H1 (cell line): ENCODE measurements around the gene C22orf42. TPM values are rescaled to one million over a fixed set of nuclear protein-coding genes. Genes with fewer than 3 reads are reported as not detected.

Source experiments
- CTCF ChIA-PET: fragments of 300-600 bp; sonication (Branson Sonifier 250); formaldehyde crosslinking; loops from one replicate; lab custom pipeline; 2021; ENCODE audit not compliant: partially characterized antibody; lab: Charles Lee
- POLR2A ChIA-PET: fragments of 300-600 bp; sonication (Branson Sonifier 250); formaldehyde crosslinking; loops from one replicate; lab custom pipeline; 2021; ENCODE audit warnings: inconsistent platforms; ENCODE audit not compliant: partially characterized antibody; lab: Charles Lee
- DNase-seq, 2 experiments: peaks; one replicate each; pipeline versions ENCODE4 v3.0.0 to v3.0.0-alpha.2; 2010 to 2022; ENCODE audit warnings: low spot score in 2 of 2, low read depth in 1 of 2, mixed read lengths in 1 of 2
- FAIRE-seq: peaks from 2 replicates; lab custom pipeline; 2011; peaks lifted over from hg19 to GRCh38; lab: Jason Lieb, UNC
- H2AFZ ChIP-seq: 2 replicates; pipeline ENCODE4 v1.8.1; 2012; ENCODE audit warnings: low read length, inconsistent platforms
- H2AK5ac ChIP-seq: 2 replicates; pipeline ENCODE4 v1.6.1; 2013; ENCODE audit warnings: low read depth, low read length
- H2BK120ac ChIP-seq: replicated peaks from 2 replicates; pipeline ENCODE3; 2013; ENCODE audit warnings: low read depth, low read length, inconsistent platforms
- H2BK12ac ChIP-seq: 2 replicates; pipeline ENCODE4 v1.6.1; 2013; ENCODE audit warnings: low read depth, low read length
- H2BK15ac ChIP-seq: 2 replicates; pipeline ENCODE4 v1.6.1; 2013; ENCODE audit warnings: low read length
- H2BK20ac ChIP-seq: 2 replicates; pipeline ENCODE4 v1.6.1; 2013; ENCODE audit warnings: low read length
- H2BK5ac ChIP-seq: 2 replicates; pipeline ENCODE4 v1.6.1; 2013; ENCODE audit warnings: low read depth, low read length
- H3K14ac ChIP-seq: 2 replicates; pipeline ENCODE4 v1.6.1; 2013; ENCODE audit warnings: inconsistent platforms; ENCODE audit not compliant: insufficient read length
- H3K18ac ChIP-seq: 2 replicates; pipeline ENCODE4 v1.6.1; 2013; ENCODE audit warnings: low read length; ENCODE audit errors: extremely low read depth
- H3K23ac ChIP-seq: 2 replicates; pipeline ENCODE4 v1.6.1; 2013; ENCODE audit warnings: inconsistent platforms; ENCODE audit not compliant: insufficient read length
- H3K23me2 ChIP-seq: 2 replicates; pipeline ENCODE4 v1.6.1; 2013; ENCODE audit warnings: low read depth, low read length
- H3K27ac ChIP-seq: 2 replicates; pipeline ENCODE4 v1.6.1; 2011; ENCODE audit warnings: low read depth, low read length, inconsistent platforms
- H3K27me3 ChIP-seq, 4 experiments: replicated peaks in 1 of 4; 1 replicate in 1 of 4; 2 replicates in 3 of 4; pipeline versions ENCODE4 v1.6.1 to v1.8.1; 2011 to 2013; ENCODE audit warnings: low read length in 3 of 4, mild to moderate bottlenecking in 3 of 4, inconsistent platforms in 2 of 4, mixed read lengths in 2 of 4, moderate library complexity in 1 of 4; ENCODE audit not compliant: control insufficient read depth in 3 of 4, insufficient read depth in 3 of 4; ENCODE audit errors: extremely low read depth in 1 of 4
- H3K36me3 ChIP-seq, 4 experiments: 2 replicates each; pipeline versions ENCODE4 v1.6.1 to v1.8.1; 2011 to 2013; ENCODE audit warnings: mild to moderate bottlenecking in 4 of 4, low read length in 3 of 4, moderate library complexity in 2 of 4, control low read depth in 1 of 4, inconsistent platforms in 1 of 4; ENCODE audit not compliant: insufficient read depth in 4 of 4, control insufficient read depth in 2 of 4
- H3K4ac ChIP-seq: replicated peaks from 2 replicates; pipeline ENCODE3; 2013; ENCODE audit warnings: low read length, low read depth, mixed read lengths, inconsistent platforms; ENCODE audit not compliant: insufficient read length
- H3K4me1 ChIP-seq, 4 experiments: replicated peaks in 1 of 4; 1 replicate in 1 of 4; 2 replicates in 3 of 4; pipeline versions ENCODE4 v1.6.1 to v1.8.1; 2011 to 2013; ENCODE audit warnings: low read length in 3 of 4, inconsistent platforms in 2 of 4, mixed read lengths in 1 of 4; ENCODE audit not compliant: insufficient read depth in 4 of 4, control insufficient read depth in 3 of 4
- H3K4me2 ChIP-seq, 2 experiments: 2 replicates each; pipeline versions ENCODE4 v1.6.1 to v1.8.1; 2011 to 2013; ENCODE audit warnings: low read depth in 2 of 2, low read length in 2 of 2, control low read depth in 1 of 2, inconsistent platforms in 1 of 2, mild to moderate bottlenecking in 1 of 2; ENCODE audit not compliant: insufficient read depth in 1 of 2
- H3K4me3 ChIP-seq, 4 experiments: fragments of 200-600, 300-600 bp in 1 of 4; sonication (generic), shearing (Covaris generic), sonication (Bioruptor Twin) in 1 of 4; 2 replicates each; pipeline versions ENCODE4 v1.5.1 to v1.8.1; 2011 to 2016; ENCODE audit warnings: low read length in 4 of 4, low read depth in 3 of 4, control low read depth in 2 of 4, inconsistent platforms in 2 of 4, mild to moderate bottlenecking in 2 of 4, mixed read lengths in 1 of 4, moderate library complexity in 1 of 4; ENCODE audit not compliant: insufficient read depth in 2 of 4; ENCODE audit errors: extremely low read depth in 1 of 4
- H3K56ac ChIP-seq: replicated peaks from 2 replicates; pipeline ENCODE3; 2013; ENCODE audit warnings: low read depth, mild to moderate bottlenecking, mixed read lengths, low read length, inconsistent platforms; ENCODE audit not compliant: insufficient read length
- H3K79me1 ChIP-seq: 2 replicates; pipeline ENCODE4 v1.6.1; 2013; ENCODE audit warnings: low read depth, low read length, control low read depth
- H3K79me2 ChIP-seq, 2 experiments: 2 replicates each; pipeline versions ENCODE4 v1.6.1 to v1.8.1; 2012 to 2013; ENCODE audit warnings: low read length in 2 of 2, mild to moderate bottlenecking in 2 of 2, inconsistent platforms in 1 of 2; ENCODE audit not compliant: insufficient read depth in 2 of 2, control insufficient read depth in 1 of 2
- H3K9ac ChIP-seq, 4 experiments: replicated peaks in 1 of 4; 1 replicate in 1 of 4; 2 replicates in 3 of 4; pipeline versions ENCODE4 v1.6.1 to v1.8.1; 2011 to 2013; ENCODE audit warnings: low read depth in 3 of 4, low read length in 3 of 4, control low read depth in 2 of 4, mild to moderate bottlenecking in 2 of 4, moderate library complexity in 2 of 4, inconsistent platforms in 1 of 4; ENCODE audit errors: extremely low read depth in 1 of 4
- H3K9me3 ChIP-seq, 2 experiments: 2 replicates each; pipeline versions ENCODE4 v1.6.1 to v1.8.1; 2012 to 2013; ENCODE audit warnings: mild to moderate bottlenecking in 2 of 2, moderate library complexity in 2 of 2, control low read depth in 1 of 2, inconsistent platforms in 1 of 2, low read depth in 1 of 2, low read length in 1 of 2, mixed read lengths in 1 of 2; ENCODE audit not compliant: insufficient read depth in 2 of 2
- H4K20me1 ChIP-seq, 2 experiments: replicated peaks in 1 of 2; 2 replicates each; pipeline versions ENCODE3 to v1.8.1; 2011 to 2013; ENCODE audit warnings: inconsistent platforms in 2 of 2, low read length in 2 of 2, mild to moderate bottlenecking in 1 of 2; ENCODE audit not compliant: insufficient read depth in 2 of 2, control insufficient read depth in 1 of 2
- H4K5ac ChIP-seq: 2 replicates; pipeline ENCODE4 v1.6.1; 2013; ENCODE audit warnings: low read length, low read depth, mixed read lengths, inconsistent platforms; ENCODE audit not compliant: insufficient read length
- H4K8ac ChIP-seq: 2 replicates; pipeline ENCODE4 v1.8.0; 2013; ENCODE audit warnings: mild to moderate bottlenecking, moderate library complexity, low read length, inconsistent platforms; ENCODE audit not compliant: insufficient read depth; ENCODE audit errors: extremely low read depth
- H4K91ac ChIP-seq: replicated peaks from 2 replicates; pipeline ENCODE3; 2013; ENCODE audit warnings: low read length, mixed read lengths, inconsistent platforms; ENCODE audit not compliant: insufficient read length
- CHD1 ChIP-seq: IDR thresholded peaks from 2 replicates; pipeline ENCODE4 v1.6.1; 2012; ENCODE audit warnings: low read depth, low read length, improper control_type of control experiment
- CHD2 ChIP-seq: IDR thresholded peaks from 2 replicates; pipeline ENCODE4 v1.6.1; 2012; ENCODE audit warnings: low read length, improper control_type of control experiment
- EZH2 ChIP-seq: fragments of 200-600 bp; sonication (generic); IDR thresholded peaks from 2 replicates; pipeline ENCODE4 v1.7.1; 2012; ENCODE audit warnings: low read depth, mild to moderate bottlenecking, moderate library complexity, low read length, inconsistent platforms; ENCODE audit not compliant: severe bottlenecking
- NANOG ChIP-seq: IDR thresholded peaks from 2 replicates; pipeline ENCODE4 v1.6.1; 2011; ENCODE audit warnings: low read length, low read depth, mild to moderate bottlenecking, inconsistent platforms; ENCODE audit not compliant: insufficient read depth, poor library complexity, severe bottlenecking
- POLR2AphosphoS5 ChIP-seq: IDR thresholded peaks from 2 replicates; pipeline ENCODE4 v1.6.1; 2011; ENCODE audit warnings: low read depth, low read length
- SIX5 ChIP-seq: IDR thresholded peaks from 2 replicates; pipeline ENCODE4 v1.6.1; 2011; ENCODE audit warnings: mild to moderate bottlenecking, low read depth, low read length
- SP4 ChIP-seq: IDR thresholded peaks from 2 replicates; pipeline ENCODE4 v1.6.1; 2012; ENCODE audit warnings: low read length, inconsistent platforms
- SRF ChIP-seq: IDR thresholded peaks from 2 replicates; pipeline ENCODE4 v1.6.1; 2011; ENCODE audit warnings: mild to moderate bottlenecking, low read depth, low read length, moderate library complexity
- TBP ChIP-seq: IDR thresholded peaks from 2 replicates; pipeline ENCODE4 v1.6.1; 2011; ENCODE audit warnings: low read depth, low read length, improper control_type of control experiment
- ZNF274 ChIP-seq: IDR thresholded peaks from 2 replicates; pipeline ENCODE4 v1.7.0; 2012; ENCODE audit warnings: low read length, borderline replicate concordance; ENCODE audit errors: extremely low read depth
- polyA plus RNA-seq, 7 experiments: library from polyadenylated mRNA; depleted of rRNA in 3 of 7; stranded (reverse) in 5 of 7; unstranded in 2 of 7; fragments of >200 nt in 5 of 7; fragments of 200-250 nt in 2 of 7; gene quantifications; 1 replicate in 5 of 7; 2 replicates in 1 of 7; 4 replicates in 1 of 7; pipeline versions ENCODE4 v1.2.1 to v1.2.3, GENCODE V29; 2011 to 2013; ENCODE audit warnings: missing spikeins in 2 of 7, mixed read lengths in 2 of 7
- total RNA-seq: library from RNA; stranded (reverse); fragmentation: NEBNext Ultra II Directional; extraction: Animal tissue kit (Norgen Biotek cat#: 25700); gene quantifications from 2 replicates; pipeline ENCODE4 v1.2.1, GENCODE V29; 2021

C22orf42 gene
- total and polyA plus RNA-seq, 2 of the 8 experiments (the other 6 are each of a cell fraction or from before 2014, with no cell fraction given): 0.50 TPM; not detected in 1

GRCh38 chr22:32142600-32142999 lies 16.5 kb downstream of the C22orf42 start:
- Histone ChIP-seq H4K5ac (no peak overlapping the region), H3K18ac (no peak overlapping the region), H3K23ac (no peak overlapping the region), H2BK120ac (no peak overlapping the region), H3K4ac (no peak overlapping the region), H3K14ac (no peak overlapping the region), H3K4me2 (no peak overlapping the region), H3K27me3 (no peaks in the 10 kb centered on the region), H3K23me2 (no peaks in the 10 kb centered on the region), H4K20me1 (no peaks in the 10 kb centered on the region), H2BK5ac (no peak overlapping the region), H3K79me2 (no peaks in the 10 kb centered on the region), H3K56ac (no peak overlapping the region), H2AK5ac (no peak overlapping the region), H3K27ac (no peak overlapping the region), H3K79me1 (no peaks in the 10 kb centered on the region), H2BK20ac (no peak overlapping the region), H2BK12ac (no peak overlapping the region), H3K9ac (no peak overlapping the region), H4K8ac (no peak overlapping the region), H3K4me1 (no peaks in the 10 kb centered on the region; a peak in 1 of 7 replicates), H3K9me3 (no peaks in the 10 kb centered on the region), H2AFZ (no peak overlapping the region), H3K4me3 (no peak overlapping the region), H2BK15ac (no peak overlapping the region), H4K91ac (no peak overlapping the region), H3K36me3 (no peaks in the 10 kb centered on the region)
- TF ChIP-seq TBP (no peak), SIX5 (no peak), ZNF274 (no peak), CHD2 (no peak), EZH2 (no peak), CHD1 (no peak), POLR2AphosphoS5 (no peak), SP4 (no peak), NANOG (no peak), SRF (no peak)
- ChIA-PET POLR2A (interaction anchor here (0.8 kb wide), 1 partner anchor 16 kb away, joined by 3 read pairs; the partner anchor contains the start of gene C22orf42), CTCF (interaction anchor here (0.9 to 4.4 kb wide), 7 partner anchors 12 to 236 kb away, joined by 3 to 20 read pairs (median 3); no protein-coding TSS in a partner anchor)
- FAIRE-seq (no peak), DNase-seq (no peak)
